Activated T-cell treated with anti-CD3 and anti-CD28 coated beads, Interleukin-2, amount 50 U/mL, for 4 hours (primary cell): Measurements from ENCODE around the gene CCDC32. TPM values are rescaled to one million over a fixed set of nuclear protein-coding genes. Genes with fewer than 3 reads are reported as not detected.

Experiments used
- ATAC-seq, 2 donors: fragments of 200-7000 bp; cut with Tn5 transposase; one replicate each; pipeline ENCODE4 v1.10.0; 2021
- DNase-seq: peaks from one replicate; pipeline ENCODE4 v3.0.0-alpha.2; 2020
- H3K27me3 Mint-ChIP-seq: one replicate; pipeline ENCODE4 v1.8.0; 2021; ENCODE audit warnings: low read depth, mixed read lengths
- H3K36me3 Mint-ChIP-seq: one replicate; pipeline ENCODE4 v1.8.0; 2022; ENCODE audit warnings: mixed read lengths; ENCODE audit not compliant: insufficient read depth
- H3K4me1 Mint-ChIP-seq: one replicate; pipeline ENCODE4 v1.8.0; 2021; ENCODE audit warnings: low read depth, mixed read lengths
- H3K4me3 Mint-ChIP-seq: one replicate; pipeline ENCODE4 v1.8.0; 2021; ENCODE audit warnings: mild to moderate bottlenecking, moderate library complexity, mixed read lengths
- H3K9me3 Mint-ChIP-seq: one replicate; pipeline ENCODE4 v1.8.0; 2021; ENCODE audit warnings: mixed read lengths
- total RNA-seq, 3 donors: library from RNA; stranded (reverse); gene quantifications; one replicate each; pipeline ENCODE4 v1.2.1, GENCODE V29; 2021

The CCDC32 gene
- total RNA-seq, 3 donors from 2014 or later, result 29.9 to 33.9 (median 31.0) TPM

- no peaks in the 10 kb centered on the region for H3K9me3 Mint-ChIP-seq
- ATAC-seq (no peak), DNase-seq (no peak)
- H3K36me3 Mint-ChIP-seq, result no peaks in the 10 kb centered on the region
- H3K4me3 Mint-ChIP-seq, result peak overlapping the region; percentile 61
- peaks cover 15% of the 10 kb centered on the region for H3K4me1 Mint-ChIP-seq
- peaks cover 57% of the 10 kb centered on the region for H3K27me3 Mint-ChIP-seq
Measured at GRCh38 chr15:40512440-40512839, 52.4 kb downstream of the CCDC32 start.

- H3K4me3 Mint-ChIP-seq, result peak overlapping the region; percentile 70
- H3K36me3 Mint-ChIP-seq, result no peaks in the 10 kb centered on the region
- peaks cover 22% of the 10 kb centered on the region for H3K4me1 Mint-ChIP-seq
- H3K27me3 Mint-ChIP-seq, result peaks cover 63% of the 10 kb centered on the region
- ATAC-seq, result peak; percentile 55 to 74
- no peaks in the 10 kb centered on the region for H3K9me3 Mint-ChIP-seq
- no peak for DNase-seq
Measured at GRCh38 chr15:40511472-40512133, 53.2 kb downstream of the CCDC32 start.

GRCh38 chr15:40511093-40511471, 53.8 kb downstream of the CCDC32 start:
- Mint-ChIP-seq H3K4me3 (peak overlapping the region; percentile 70), H3K4me1 (peaks cover 22% of the 10 kb centered on the region), H3K36me3 (no peaks in the 10 kb centered on the region), H3K27me3 (peaks cover 65% of the 10 kb centered on the region), H3K9me3 (no peaks in the 10 kb centered on the region)
- ATAC-seq (peak; percentile 35 to 39), DNase-seq (no peak)

- H3K36me3 Mint-ChIP-seq, result no peaks in the 10 kb centered on the region
- ATAC-seq (no peak), DNase-seq (no peak)
- H3K27me3 Mint-ChIP-seq, result peaks cover 67% of the 10 kb centered on the region
- peaks cover 22% of the 10 kb centered on the region for H3K4me1 Mint-ChIP-seq
- peak overlapping the region; percentile 8 for H3K4me3 Mint-ChIP-seq
- no peaks in the 10 kb centered on the region for H3K9me3 Mint-ChIP-seq
Measured at GRCh38 chr15:40510201-40510600, 54.6 kb downstream of the CCDC32 start.

GRCh38 chr15:40508216-40508615, 56.6 kb downstream of the CCDC32 start:
- Mint-ChIP-seq H3K36me3 (no peaks in the 10 kb centered on the region), H3K4me3 (no peak overlapping the region), H3K4me1 (peaks cover 22% of the 10 kb centered on the region), H3K27me3 (peaks cover 73% of the 10 kb centered on the region), H3K9me3 (no peaks in the 10 kb centered on the region)
- DNase-seq (no peak), ATAC-seq (no peak)

- no peaks in the 10 kb centered on the region for H3K36me3 Mint-ChIP-seq
- H3K4me1 Mint-ChIP-seq, result peaks cover 20% of the 10 kb centered on the region
- DNase-seq (peak; percentile 63), ATAC-seq (peak; percentile 85 to 90)
- no peaks in the 10 kb centered on the region for H3K9me3 Mint-ChIP-seq
- no peak overlapping the region for H3K4me3 Mint-ChIP-seq
- H3K27me3 Mint-ChIP-seq, result peaks cover 66% of the 10 kb centered on the region
Measured at GRCh38 chr15:40506964-40507571, 57.8 kb downstream of the CCDC32 start.

Other genes starting within 250 kb of the CCDC32 start
- 10 to 100 TPM; 11.4 to 13.3 (median 13.3) TPM for gene INAFM2, start 241.3 kb downstream of the CCDC32 start, total RNA-seq
- gene CCDC9B, start 224.1 kb downstream of the CCDC32 start, total RNA-seq, result under 1 TPM; 0.13 to 0.30 (median 0.25) TPM
- under 1 TPM in 1 of 3 donors, not detected in 2; 0.54 TPM for gene PHGR1, start 214.0 kb downstream of the CCDC32 start, total RNA-seq
- gene DISP2, start 206.8 kb downstream of the CCDC32 start, total RNA-seq, result under 1 TPM; 0.03 to 0.26 (median 0.08) TPM
- gene KNSTRN, start 182.3 kb downstream of the CCDC32 start, total RNA-seq, result 10 to 100 TPM; 22.6 to 37.0 (median 29.1) TPM
- gene IVD, start 159.2 kb downstream of the CCDC32 start, total RNA-seq, result 10 to 100 TPM; 65.2 to 71.4 (median 68.7) TPM
- gene BAHD1, start 124.1 kb downstream of the CCDC32 start, total RNA-seq, result 10 to 100 TPM; 28.0 to 31.6 (median 31.5) TPM
- 1 to 10 TPM; 6.2 to 7.1 (median 7.0) TPM for gene CHST14, start 94.1 kb downstream of the CCDC32 start, total RNA-seq
- gene RPUSD2, start 4.3 kb upstream of the CCDC32 start, total RNA-seq, result 10 to 100 TPM; 33.3 to 41.1 (median 37.0) TPM
- 1 to 10 TPM; 2.9 to 4.1 (median 3.6) TPM for gene KNL1, start 29.2 kb upstream of the CCDC32 start, total RNA-seq
- 10 to 100 TPM; 28.2 to 39.7 (median 31.0) TPM for gene RAD51, start 130.1 kb upstream of the CCDC32 start, total RNA-seq
- gene RMDN3, start 190.2 kb upstream of the CCDC32 start, total RNA-seq, result 10 to 100 TPM; 62.1 to 63.7 (median 62.9) TPM
- 10 to 100 TPM; 18.5 to 25.6 (median 25.3) TPM for gene GCHFR, start 199.0 kb upstream of the CCDC32 start, total RNA-seq
- gene C15orf62, start 204.9 kb upstream of the CCDC32 start, total RNA-seq, result under 1 TPM; 0.24 to 0.53 (median 0.25) TPM
- gene ZFYVE19, start 242.0 kb upstream of the CCDC32 start, total RNA-seq, result 10 to 100 TPM; 19.5 to 23.5 (median 20.3) TPM
- 10 to 100 TPM; 49.1 to 62.1 (median 49.9) TPM for gene DNAJC17, start 242.4 kb upstream of the CCDC32 start, total RNA-seq